PC-9 (cell line): ENCODE data around the gene ZSCAN9. TPM values are rescaled to one million over a fixed set of nuclear protein-coding genes. Genes with fewer than 3 reads are reported as not detected.

Source experiments
- BruUV-seq: library from RNA; stranded (reverse); fragments of 400-500 nt; replicated peaks from 2 replicates; lab custom pipeline; 2021; lab: Mats Ljungman, UMichigan
- CTCF ChIA-PET: fragments of 300-600 bp; sonication (Branson Sonifier 250); formaldehyde crosslinking; loops from one replicate; lab custom pipeline; 2022; ENCODE audit warnings: antibody characterized with exemption; lab: Charles Lee
- POLR2A ChIA-PET: fragments of 300-600 bp; sonication (Branson Sonifier 250); formaldehyde crosslinking; loops from one replicate; lab custom pipeline; 2022; ENCODE audit warnings: antibody characterized with exemption; ENCODE audit not compliant: unreplicated experiment; lab: Charles Lee
- DNase-seq, 2 experiments: peaks; one replicate each; pipeline versions ENCODE4 v3.0.0 to v3.0.0-alpha.2; 2015 to 2022; ENCODE audit warnings: mixed read lengths in 1 of 2
- H2AFZ ChIP-seq: fragments of 200-600 bp; sonication (generic); 2 replicates; pipeline ENCODE4 v1.8.1; 2017; ENCODE audit warnings: antibody characterized with exemption
- H3F3A ChIP-seq: fragments of 200-600 bp; sonication (generic); 2 replicates; pipeline ENCODE4 v1.8.1; 2017; ENCODE audit warnings: antibody characterized with exemption, mild to moderate bottlenecking, low read depth; ENCODE audit not compliant: insufficient read depth
- H3K27ac ChIP-seq: fragments of 200-600 bp; sonication (generic); 2 replicates; pipeline ENCODE4 v1.6.1; 2016; ENCODE audit warnings: mixed run types
- H3K27me3 ChIP-seq: fragments of 200-600 bp; sonication (generic); 2 replicates; pipeline ENCODE4 v1.6.1; 2016; ENCODE audit warnings: low read depth, mixed run types; ENCODE audit not compliant: insufficient read depth
- H3K36me3 ChIP-seq: fragments of 200-600 bp; sonication (generic); 2 replicates; pipeline ENCODE4 v1.6.1; 2016; ENCODE audit warnings: low read depth, mixed run types
- H3K4me1 ChIP-seq: fragments of 200-600 bp; sonication (generic); replicated peaks from 2 replicates; pipeline ENCODE4 v1.6.1; 2016; ENCODE audit warnings: mixed run types; ENCODE audit not compliant: insufficient read depth
- H3K4me2 ChIP-seq: fragments of 200-600 bp; sonication (generic); 2 replicates; pipeline ENCODE4 v1.6.1; 2017; ENCODE audit warnings: mixed run types
- H3K4me3 ChIP-seq: fragments of 200-600 bp; sonication (generic); 2 replicates; pipeline ENCODE4 v1.6.1; 2016; ENCODE audit warnings: mixed run types
- H3K79me2 ChIP-seq: fragments of 200-600 bp; sonication (generic); 2 replicates; pipeline ENCODE4 v1.6.1; 2017; ENCODE audit warnings: low read depth, mixed run types
- H3K9me2 ChIP-seq: fragments of 200-600 bp; sonication (generic); 2 replicates; pipeline ENCODE4 v1.8.1; 2017; ENCODE audit warnings: mild to moderate bottlenecking; ENCODE audit not compliant: insufficient read depth
- H3K9me3 ChIP-seq: fragments of 200-600 bp; sonication (generic); 2 replicates; pipeline ENCODE4 v1.8.1; 2016; ENCODE audit warnings: low read depth; ENCODE audit not compliant: insufficient read depth
- H4K20me1 ChIP-seq: fragments of 200-600 bp; sonication (generic); 2 replicates; pipeline ENCODE4 v1.8.1; 2017; ENCODE audit not compliant: insufficient read depth
- EZH2 ChIP-seq: fragments of 200-600 bp; sonication (generic); IDR thresholded peaks from 2 replicates; pipeline ENCODE4 v1.8.0; 2017; ENCODE audit warnings: antibody characterized with exemption, low read depth
- intact Hi-C: fragments of 100-400 bp; cut with micrococcal nuclease; formaldehyde crosslinking; loops from one replicate; pipeline ENCODE4 v1.10.0; 2022; ENCODE audit not compliant: unreplicated experiment
- total RNA-seq: library from RNA; stranded (reverse); gene quantifications from 2 replicates; pipeline ENCODE4 v1.2.3, GENCODE V29; 2021
- TF ChIP-seq, protein P1 (sequence below): fragments of 200-600 bp; sonication (generic); conservative IDR thresholded peaks from 2 replicates; pipeline ENCODE4 v1.6.1; 2017; ENCODE audit warnings: mixed run types, antibody characterized with exemption, mild to moderate bottlenecking, moderate library complexity

Gene ZSCAN9
- total RNA-seq, 1 experiment from 2014 or later = 20.4 TPM

- H3K27ac ChIP-seq = no peak overlapping the region
- H3K36me3 ChIP-seq = no peaks in the 10 kb centered on the region
- no peaks in the 10 kb centered on the region for H3K4me1 ChIP-seq
- H3K4me2 ChIP-seq = no peak overlapping the region
- no peaks in the 10 kb centered on the region for H3K9me2 ChIP-seq
- TF ChIP-seq EZH2 = no peak
- TF ChIP-seq, protein P1, sequence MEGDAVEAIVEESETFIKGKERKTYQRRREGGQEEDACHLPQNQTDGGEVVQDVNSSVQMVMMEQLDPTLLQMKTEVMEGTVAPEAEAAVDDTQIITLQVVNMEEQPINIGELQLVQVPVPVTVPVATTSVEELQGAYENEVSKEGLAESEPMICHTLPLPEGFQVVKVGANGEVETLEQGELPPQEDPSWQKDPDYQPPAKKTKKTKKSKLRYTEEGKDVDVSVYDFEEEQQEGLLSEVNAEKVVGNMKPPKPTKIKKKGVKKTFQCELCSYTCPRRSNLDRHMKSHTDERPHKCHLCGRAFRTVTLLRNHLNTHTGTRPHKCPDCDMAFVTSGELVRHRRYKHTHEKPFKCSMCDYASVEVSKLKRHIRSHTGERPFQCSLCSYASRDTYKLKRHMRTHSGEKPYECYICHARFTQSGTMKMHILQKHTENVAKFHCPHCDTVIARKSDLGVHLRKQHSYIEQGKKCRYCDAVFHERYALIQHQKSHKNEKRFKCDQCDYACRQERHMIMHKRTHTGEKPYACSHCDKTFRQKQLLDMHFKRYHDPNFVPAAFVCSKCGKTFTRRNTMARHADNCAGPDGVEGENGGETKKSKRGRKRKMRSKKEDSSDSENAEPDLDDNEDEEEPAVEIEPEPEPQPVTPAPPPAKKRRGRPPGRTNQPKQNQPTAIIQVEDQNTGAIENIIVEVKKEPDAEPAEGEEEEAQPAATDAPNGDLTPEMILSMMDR = no peak
- H3F3A ChIP-seq = no peaks in the 10 kb centered on the region
- no peak overlapping the region for H2AFZ ChIP-seq
- DNase-seq = no peak
- H3K27me3 ChIP-seq = 0 out of 2 replicates have a peak, but pooled peaks cover 3% of the 10 kb centered on the region
- no peak overlapping the region for H3K4me3 ChIP-seq
- no peaks in the 10 kb centered on the region for H3K79me2 ChIP-seq
- ChIA-PET POLR2A (no interaction called here), CTCF (no interaction called here)
- H4K20me1 ChIP-seq = no peaks in the 10 kb centered on the region
- peaks cover 24% of the 10 kb centered on the region for H3K9me3 ChIP-seq
- no TSS peak for BruUV-seq
- intact Hi-C loops = no loop called here
Observed at GRCh38 chr6:28188111-28188979, 36.7 kb upstream of the ZSCAN9 start.

DNA sequence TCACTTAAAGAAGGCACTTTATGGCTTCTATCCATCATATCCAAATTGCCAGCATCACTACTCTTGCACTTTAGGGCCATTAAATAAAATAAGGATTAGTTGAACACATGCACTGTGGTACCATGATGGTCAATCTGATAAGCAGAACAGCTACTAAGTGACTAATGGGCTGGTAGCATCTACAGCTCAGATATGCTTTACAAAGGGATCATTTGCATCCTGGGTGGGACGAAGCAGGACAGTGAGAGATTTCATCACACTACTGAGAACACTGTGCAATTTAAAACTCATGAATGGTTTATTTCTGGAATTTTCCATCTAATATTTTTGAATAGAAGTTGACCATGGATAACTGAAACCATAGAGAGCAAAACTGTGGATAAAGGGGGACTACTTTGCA, 25.1 kb upstream of the ZSCAN9 start:
- H2AFZ ChIP-seq = no peak overlapping the region
- 0 out of 2 replicates have a peak, but pooled peaks cover 2% of the 10 kb centered on the region for H3K9me3 ChIP-seq
- TF ChIP-seq EZH2 = no peak
- TF ChIP-seq, protein P1 = no peak
- intact Hi-C loops = no loop called here
- no peak overlapping the region for H3K4me3 ChIP-seq
- ChIA-PET CTCF (no interaction called here), POLR2A (no interaction called here)
- no peak overlapping the region for H3K4me2 ChIP-seq
- no peaks in the 10 kb centered on the region for H3K36me3 ChIP-seq
- peaks cover 16% of the 10 kb centered on the region; the same call in 1 of the 2 replicates for H3K27me3 ChIP-seq
- H3F3A ChIP-seq = no peaks in the 10 kb centered on the region
- no peak for DNase-seq
- H3K4me1 ChIP-seq = no peaks in the 10 kb centered on the region
- H3K27ac ChIP-seq = no peak overlapping the region
- no TSS peak for BruUV-seq
- no peaks in the 10 kb centered on the region for H3K9me2 ChIP-seq
- no peaks in the 10 kb centered on the region for H3K79me2 ChIP-seq
- no peaks in the 10 kb centered on the region for H4K20me1 ChIP-seq

DNA sequence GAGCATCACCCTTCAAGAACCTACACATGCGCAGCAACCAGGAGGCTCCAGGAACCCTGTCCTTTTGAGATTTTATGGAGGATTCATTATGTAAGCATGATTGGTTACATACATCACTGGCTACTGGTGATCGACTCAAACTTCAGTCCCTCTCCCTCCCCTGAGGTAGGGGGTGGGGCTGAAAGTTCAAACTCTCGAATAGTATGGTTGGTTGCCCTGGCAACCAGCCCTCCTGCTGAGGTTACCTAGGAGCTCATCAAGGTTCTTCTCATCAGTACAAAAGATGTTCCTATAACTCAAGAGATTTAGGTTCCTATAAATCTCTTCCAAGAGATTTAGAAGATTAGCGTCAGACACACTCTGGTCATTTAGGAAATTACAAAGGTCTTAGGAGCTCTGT, 21.9 kb upstream of the ZSCAN9 start:
- Histone ChIP-seq H3K9me3 (0 out of 2 replicates have a peak, but pooled peaks cover 2% of the 10 kb centered on the region), H3K4me1 (no peaks in the 10 kb centered on the region), H3K27ac (no peak overlapping the region), H3K27me3 (peaks cover 23% of the 10 kb centered on the region), H2AFZ (no peak overlapping the region), H3K9me2 (no peaks in the 10 kb centered on the region), H4K20me1 (no peaks in the 10 kb centered on the region), H3F3A (no peaks in the 10 kb centered on the region), H3K79me2 (no peaks in the 10 kb centered on the region), H3K36me3 (no peaks in the 10 kb centered on the region), H3K4me2 (no peak overlapping the region), H3K4me3 (no peak overlapping the region)
- TF ChIP-seq, protein P1 = no peak
- TF ChIP-seq EZH2 = no peak
- BruUV-seq = no TSS peak
- POLR2A ChIA-PET = no interaction called here
- no peak for DNase-seq
- CTCF ChIA-PET = no interaction called here
- intact Hi-C loops = no loop called here
